ENCODE measurements around the gene RBM14.

Gene RBM14

DNA sequence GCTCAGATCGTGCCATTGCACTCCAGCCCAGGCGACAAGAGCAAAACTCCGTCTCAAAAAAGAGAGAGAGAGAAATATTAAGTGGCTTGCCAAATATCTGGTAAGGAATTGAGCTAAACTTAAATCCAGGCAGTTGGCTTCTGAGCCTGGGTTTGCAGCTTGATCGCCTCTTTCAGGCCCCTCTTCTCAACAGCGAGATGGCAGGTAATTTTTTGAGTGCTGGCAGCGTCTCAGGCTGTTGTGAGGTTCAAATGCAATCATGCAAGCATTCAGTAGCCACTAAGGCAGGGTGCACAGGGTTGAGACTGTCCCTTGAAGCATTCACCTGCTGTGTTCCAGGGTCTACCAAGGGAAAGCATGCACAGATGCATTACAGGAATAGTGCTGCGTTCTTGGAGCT, 47.4 kb upstream of the RBM14 start:
- Histone ChIP-seq H2AFZ (ENCODE audit: low read depth, low read length, severe bottlenecking) (no peak overlapping the region), H3K27ac (ENCODE audit: low read depth, low read length) (no peak overlapping the region), H3K4me3 (ENCODE audit: insufficient read depth, low read length, poor library complexity, severe bottlenecking) (no peak overlapping the region), H4K20me1 (ENCODE audit: low read depth, low read length) (no peaks in the 10 kb centered on the region), H3K9me2 (replicated peaks; ENCODE audit: insufficient read depth, low read length) (no peaks in the 10 kb centered on the region), H3K27me3 (ENCODE audit: low read length) (no peaks in the 10 kb centered on the region), H3F3A (ENCODE audit: insufficient read depth) (no peaks in the 10 kb centered on the region), H3K4me2 (ENCODE audit: low read depth, low read length, poor library complexity, severe bottlenecking) (no peak overlapping the region), H3K36me3 (ENCODE audit: low read length) (no peaks in the 10 kb centered on the region), H3K79me2 (ENCODE audit: insufficient read depth, low read length) (no peaks in the 10 kb centered on the region), H3K9ac (ENCODE audit: low read length) (no peak overlapping the region), H3K9me3 (ENCODE audit: insufficient read depth, low read length) (no peaks in the 10 kb centered on the region)
- TF ChIP-seq EZH2phosphoT487 (conservative IDR thresholded peaks at IDR 0.05; ENCODE audit: low read length): no peak
- TF ChIP-seq, protein P1, sequence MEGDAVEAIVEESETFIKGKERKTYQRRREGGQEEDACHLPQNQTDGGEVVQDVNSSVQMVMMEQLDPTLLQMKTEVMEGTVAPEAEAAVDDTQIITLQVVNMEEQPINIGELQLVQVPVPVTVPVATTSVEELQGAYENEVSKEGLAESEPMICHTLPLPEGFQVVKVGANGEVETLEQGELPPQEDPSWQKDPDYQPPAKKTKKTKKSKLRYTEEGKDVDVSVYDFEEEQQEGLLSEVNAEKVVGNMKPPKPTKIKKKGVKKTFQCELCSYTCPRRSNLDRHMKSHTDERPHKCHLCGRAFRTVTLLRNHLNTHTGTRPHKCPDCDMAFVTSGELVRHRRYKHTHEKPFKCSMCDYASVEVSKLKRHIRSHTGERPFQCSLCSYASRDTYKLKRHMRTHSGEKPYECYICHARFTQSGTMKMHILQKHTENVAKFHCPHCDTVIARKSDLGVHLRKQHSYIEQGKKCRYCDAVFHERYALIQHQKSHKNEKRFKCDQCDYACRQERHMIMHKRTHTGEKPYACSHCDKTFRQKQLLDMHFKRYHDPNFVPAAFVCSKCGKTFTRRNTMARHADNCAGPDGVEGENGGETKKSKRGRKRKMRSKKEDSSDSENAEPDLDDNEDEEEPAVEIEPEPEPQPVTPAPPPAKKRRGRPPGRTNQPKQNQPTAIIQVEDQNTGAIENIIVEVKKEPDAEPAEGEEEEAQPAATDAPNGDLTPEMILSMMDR (IDR thresholded peaks at IDR 0.05; ENCODE audit: insufficient read depth, low read length, poor library complexity, severe bottlenecking): no peak

- Histone ChIP-seq H2AFZ (ENCODE audit: low read depth, low read length, severe bottlenecking) (no peak overlapping the region), H4K20me1 (ENCODE audit: low read depth, low read length) (no peaks in the 10 kb centered on the region), H3K79me2 (ENCODE audit: insufficient read depth, low read length) (no peaks in the 10 kb centered on the region), H3K4me2 (ENCODE audit: low read depth, low read length, poor library complexity, severe bottlenecking) (no peak overlapping the region), H3K27ac (ENCODE audit: low read depth, low read length) (no peak overlapping the region), H3K9me2 (replicated peaks; ENCODE audit: insufficient read depth, low read length) (no peaks in the 10 kb centered on the region), H3F3A (ENCODE audit: insufficient read depth) (no peaks in the 10 kb centered on the region), H3K9me3 (ENCODE audit: insufficient read depth, low read length) (no peaks in the 10 kb centered on the region), H3K36me3 (ENCODE audit: low read length) (no peaks in the 10 kb centered on the region), H3K27me3 (ENCODE audit: low read length) (no peaks in the 10 kb centered on the region), H3K4me3 (ENCODE audit: insufficient read depth, low read length, poor library complexity, severe bottlenecking) (no peak overlapping the region), H3K9ac (ENCODE audit: low read length) (no peak overlapping the region)
- TF ChIP-seq, protein P1 (IDR thresholded peaks at IDR 0.05; ENCODE audit: insufficient read depth, low read length, poor library complexity, severe bottlenecking): no peak
- TF ChIP-seq EZH2phosphoT487 (conservative IDR thresholded peaks at IDR 0.05; ENCODE audit: low read length): no peak
Measured at GRCh38 chr11:66570079-66570849, 46.2 kb upstream of the RBM14 start.

- Histone ChIP-seq H3K9ac (ENCODE audit: low read length) (no peak overlapping the region), H3K4me2 (ENCODE audit: low read depth, low read length, poor library complexity, severe bottlenecking) (no peak overlapping the region), H3K9me2 (replicated peaks; ENCODE audit: insufficient read depth, low read length) (no peaks in the 10 kb centered on the region), H3K27ac (ENCODE audit: low read depth, low read length) (no peak overlapping the region), H4K20me1 (ENCODE audit: low read depth, low read length) (no peaks in the 10 kb centered on the region), H3K4me3 (ENCODE audit: insufficient read depth, low read length, poor library complexity, severe bottlenecking) (no peak overlapping the region), H3K79me2 (ENCODE audit: insufficient read depth, low read length) (no peaks in the 10 kb centered on the region), H3K9me3 (ENCODE audit: insufficient read depth, low read length) (no peaks in the 10 kb centered on the region), H2AFZ (ENCODE audit: low read depth, low read length, severe bottlenecking) (no peak overlapping the region), H3F3A (ENCODE audit: insufficient read depth) (no peaks in the 10 kb centered on the region), H3K36me3 (ENCODE audit: low read length) (no peaks in the 10 kb centered on the region), H3K27me3 (ENCODE audit: low read length) (no peaks in the 10 kb centered on the region)
- TF ChIP-seq EZH2phosphoT487 (conservative IDR thresholded peaks at IDR 0.05; ENCODE audit: low read length): no peak
- TF ChIP-seq, protein P1 (IDR thresholded peaks at IDR 0.05; ENCODE audit: insufficient read depth, low read length, poor library complexity, severe bottlenecking): no peak
Measured at GRCh38 chr11:66570850-66571180, 45.6 kb upstream of the RBM14 start.

Measured in SU-DHL-6 (cell line).